ENCODE data around the gene SHB. TPM values are rescaled to one million over a fixed set of nuclear protein-coding genes. Genes with fewer than 3 reads are reported as not detected.

SHB gene, protein sequence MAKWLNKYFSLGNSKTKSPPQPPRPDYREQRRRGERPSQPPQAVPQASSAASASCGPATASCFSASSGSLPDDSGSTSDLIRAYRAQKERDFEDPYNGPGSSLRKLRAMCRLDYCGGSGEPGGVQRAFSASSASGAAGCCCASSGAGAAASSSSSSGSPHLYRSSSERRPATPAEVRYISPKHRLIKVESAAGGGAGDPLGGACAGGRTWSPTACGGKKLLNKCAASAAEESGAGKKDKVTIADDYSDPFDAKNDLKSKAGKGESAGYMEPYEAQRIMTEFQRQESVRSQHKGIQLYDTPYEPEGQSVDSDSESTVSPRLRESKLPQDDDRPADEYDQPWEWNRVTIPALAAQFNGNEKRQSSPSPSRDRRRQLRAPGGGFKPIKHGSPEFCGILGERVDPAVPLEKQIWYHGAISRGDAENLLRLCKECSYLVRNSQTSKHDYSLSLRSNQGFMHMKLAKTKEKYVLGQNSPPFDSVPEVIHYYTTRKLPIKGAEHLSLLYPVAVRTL
- total RNA-seq: 25.9 and 33.0 TPM in 2 replicates

DNA sequence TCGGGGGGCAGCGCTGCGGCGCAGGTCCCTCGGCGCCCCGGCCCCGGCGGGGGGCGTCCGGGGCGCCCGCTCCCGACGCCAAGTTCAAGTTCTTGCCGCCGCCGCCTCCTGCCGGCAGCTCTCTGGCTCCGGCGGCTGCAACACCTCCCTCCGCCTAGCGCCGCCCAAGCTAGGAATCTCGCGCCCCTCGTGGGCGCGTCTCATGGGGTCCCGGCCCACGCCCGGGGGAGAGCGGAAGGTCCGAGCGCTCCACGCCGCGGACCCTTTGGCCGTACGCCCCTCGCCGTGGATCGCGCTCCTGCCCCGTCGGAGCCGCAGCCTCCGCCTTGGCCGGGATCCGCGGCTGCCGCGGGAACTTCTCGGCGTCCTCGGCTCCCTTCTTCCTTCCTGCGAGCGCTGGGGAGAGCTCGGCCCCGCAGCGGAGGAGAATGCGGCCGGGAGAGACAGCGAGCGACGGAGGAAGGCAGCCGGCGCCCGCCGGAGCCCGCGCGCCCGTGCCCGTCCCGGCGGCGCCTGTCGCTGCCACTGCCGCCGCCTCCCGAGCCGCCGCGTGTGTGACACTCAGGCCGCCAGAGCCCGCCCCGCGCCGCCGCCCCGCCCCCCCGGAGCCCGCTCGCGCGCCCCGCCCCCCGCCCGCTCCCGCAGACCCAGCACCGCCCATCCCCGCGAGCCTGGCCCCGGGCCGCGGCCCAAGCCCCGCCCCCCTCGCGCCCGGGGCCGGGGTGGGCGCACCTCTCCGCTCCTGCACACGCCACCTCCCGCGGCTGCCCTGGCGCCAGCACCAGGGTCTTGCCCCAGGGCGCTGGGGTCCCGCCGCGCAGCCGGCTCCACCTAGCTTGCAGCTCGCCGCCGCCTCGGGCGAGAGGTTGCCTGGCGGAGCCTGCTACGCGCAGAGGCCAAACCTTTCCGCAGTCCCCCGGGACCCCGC is at the start of gene SHB:
Gene SHB (minus strand): TSS at position 527 of the 928 bp plus-strand sequence. CDS start 582 bp downstream, outside the sequence.

DNA sequence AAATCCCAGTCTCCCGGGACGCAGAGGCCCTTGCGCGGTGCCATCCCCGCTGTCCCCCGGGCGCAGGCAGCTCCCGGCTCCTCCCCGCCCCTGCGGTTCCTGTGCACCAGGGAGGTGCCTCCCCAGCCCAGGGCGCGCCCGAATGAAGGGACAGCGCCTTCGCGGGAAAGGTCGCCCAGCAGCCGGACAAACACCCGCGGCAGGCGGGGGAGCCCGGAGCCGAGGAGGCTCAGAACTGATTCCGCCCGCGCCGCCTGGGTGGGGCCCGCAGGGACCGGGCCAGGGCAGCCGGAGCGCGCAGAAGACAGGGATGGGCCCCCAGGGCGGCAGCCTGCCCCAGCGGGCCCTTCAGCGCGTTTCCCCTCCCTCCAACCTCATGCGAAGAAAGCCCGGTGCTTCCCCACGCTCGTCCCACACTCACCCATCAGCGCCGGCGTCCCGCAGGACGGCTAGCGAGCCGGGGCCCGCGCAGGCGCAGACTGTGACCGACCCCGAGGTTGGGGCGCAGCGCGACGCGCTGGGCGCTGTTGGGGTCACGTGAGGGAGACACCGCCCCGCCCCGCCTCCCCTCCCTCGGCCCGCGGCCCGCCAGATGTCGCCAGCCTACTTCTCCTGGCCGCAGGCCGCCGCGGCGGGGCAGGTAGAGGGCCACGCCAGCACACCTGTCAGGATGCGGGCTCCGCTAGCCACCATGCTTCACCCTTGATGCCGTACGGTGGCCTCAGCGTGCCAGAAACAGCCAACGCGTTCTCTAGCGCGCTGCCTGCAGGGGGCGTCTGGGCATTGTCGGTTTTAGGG is 165.2 kb downstream of the SHB start, which contains the start of gene SLC25A51:
Gene SLC25A51 (minus strand): TSS at position 481 of the 798 bp plus-strand sequence. CDS start 15,577 bp downstream, outside the sequence.

Other genes with a start within 250 kb of the SHB start
- gene SLC25A51, start 165.1 kb downstream of the SHB start, total RNA-seq: 30.5 and 32.0 TPM in 2 replicates

Data from hair follicular keratinocyte (primary cell).